K562 (cell line): ENCODE data around the gene TOPORS. TPM values are rescaled to one million over a fixed set of nuclear protein-coding genes. Genes with fewer than 3 reads are reported as not detected.

Experiments
- FUS ChIP-seq: fragments of 200-400 bp; formaldehyde crosslinking; optimal IDR thresholded peaks from 2 replicates; pipeline ENCODE3; 2017; ENCODE audit warnings: low read depth, low read length
- GTF2F1 ChIP-seq: IDR thresholded peaks from 2 replicates; pipeline ENCODE4 v1.6.1; 2011; ENCODE audit warnings: low read depth, low read length, improper control_type of control experiment
- HDAC2 ChIP-seq: fragments of 450-650 bp; IDR thresholded peaks from 2 replicates; pipeline ENCODE4 v1.6.1; 2016; ENCODE audit warnings: mild to moderate bottlenecking
- KDM5B ChIP-seq: fragments of 200-600 bp; sonication (generic); IDR thresholded peaks from 2 replicates; pipeline ENCODE4 v1.6.1; 2012; ENCODE audit warnings: low read depth, mild to moderate bottlenecking, moderate library complexity, low read length, control low read depth, inconsistent platforms; ENCODE audit not compliant: insufficient replicate concordance
- L3MBTL2 ChIP-seq: fragments of 450-650 bp; IDR thresholded peaks from 2 replicates; pipeline ENCODE4 v1.6.1; 2016; ENCODE audit warnings: mild to moderate bottlenecking, moderate library complexity
- NR1H2 ChIP-seq: sonication (generic); formaldehyde crosslinking; IDR thresholded peaks from 2 replicates; pipeline ENCODE4 v1.4.0; 2020; ENCODE audit warnings: mild to moderate bottlenecking, missing genetic modification reagents
- SIN3B ChIP-seq: fragments of 450-650 bp; IDR thresholded peaks from 2 replicates; pipeline ENCODE4 v1.6.1; 2017; ENCODE audit warnings: low read depth, mild to moderate bottlenecking, moderate library complexity
- SMAD2 ChIP-seq: fragments of 150-350 bp; IDR thresholded peaks from 2 replicates; pipeline ENCODE4 v1.6.1; 2014; ENCODE audit warnings: low read depth, mild to moderate bottlenecking, low read length
- ZFX ChIP-seq: sonication (generic); formaldehyde crosslinking; IDR thresholded peaks from 2 replicates; pipeline ENCODE4 v1.8.0; 2022; ENCODE audit warnings: mild to moderate bottlenecking, missing genetic modification reagents, moderate library complexity
- ZNF133 ChIP-seq: fragments of 250-450 bp; sonication (Bioruptor Pico); IDR thresholded peaks from 2 replicates; pipeline ENCODE4 v1.4.0; 2020; ENCODE audit warnings: mild to moderate bottlenecking
- ZNF197 ChIP-seq: fragments of 200-800 bp; sonication (Bioruptor generic); IDR thresholded peaks from 2 replicates; pipeline ENCODE4 v1.6.1; 2016; ENCODE audit warnings: low read depth, missing genetic modification characterization, missing compliant biosample characterization
- polyA plus RNA-seq, 8 experiments: library from polyadenylated mRNA; depleted of rRNA in 4 of 8; stranded (reverse) in 5 of 8; unstranded in 3 of 8; fragments of >200 nt; fragmentation: Nextera tagmentation in 2 of 8; fragmentation: Illumina TruSeq in 1 of 8; extraction: Ambion mirVana in 2 of 8; extraction: Trizol in 1 of 8; gene quantifications; 2 replicates each; pipeline versions ENCODE4 v1.2.1 to v1.2.3, GENCODE V29; 2011 to 2014; ENCODE audit warnings: inconsistent platforms in 1 of 8, missing spikeins in 1 of 8
- total RNA-seq, 7 experiments: library from RNA; depleted of rRNA in 6 of 7; stranded (reverse); fragments of >200 nt in 6 of 7; fragmentation: Illumina TruSeq in 2 of 7; extraction: Trizol in 2 of 7; gene quantifications; 2 replicates each; pipeline versions ENCODE4 v1.2.1 to v1.2.3, GENCODE V29; 2011 to 2021; ENCODE audit warnings: low replicate concordance in 1 of 7
- TF ChIP-seq, protein P1 (sequence below): sonication (generic); formaldehyde crosslinking; IDR thresholded peaks from 2 replicates; pipeline ENCODE4 v1.8.0; 2022; ENCODE audit warnings: mild to moderate bottlenecking, missing genetic modification reagents
- TF ChIP-seq, protein P2 (sequence below): fragments of 450-650 bp; formaldehyde crosslinking; IDR thresholded peaks from 2 replicates; pipeline ENCODE4 v1.4.0; 2020; ENCODE audit warnings: mild to moderate bottlenecking
- TF ChIP-seq, protein P3 (sequence below), 2 experiments: fragments of 150-350 bp in 1 of 2; IDR thresholded peaks; 2 replicates each; pipeline ENCODE4 v1.6.1; 2012 to 2016; ENCODE audit warnings: low read depth in 2 of 2, low read length in 2 of 2, mild to moderate bottlenecking in 1 of 2, moderate library complexity in 1 of 2
- TF ChIP-seq, protein P4 (sequence below): fragments of 150-350 bp; IDR thresholded peaks from 2 replicates; pipeline ENCODE4 v1.6.1; 2014; ENCODE audit warnings: low read depth, mild to moderate bottlenecking, low read length, borderline replicate concordance

TOPORS gene
- total and polyA plus RNA-seq, 9 of the 15 experiments (the other 6 are each of a cell fraction or from before 2014, with no cell fraction given), result 4.3 to 19.6 (median 9.9) TPM

DNA sequence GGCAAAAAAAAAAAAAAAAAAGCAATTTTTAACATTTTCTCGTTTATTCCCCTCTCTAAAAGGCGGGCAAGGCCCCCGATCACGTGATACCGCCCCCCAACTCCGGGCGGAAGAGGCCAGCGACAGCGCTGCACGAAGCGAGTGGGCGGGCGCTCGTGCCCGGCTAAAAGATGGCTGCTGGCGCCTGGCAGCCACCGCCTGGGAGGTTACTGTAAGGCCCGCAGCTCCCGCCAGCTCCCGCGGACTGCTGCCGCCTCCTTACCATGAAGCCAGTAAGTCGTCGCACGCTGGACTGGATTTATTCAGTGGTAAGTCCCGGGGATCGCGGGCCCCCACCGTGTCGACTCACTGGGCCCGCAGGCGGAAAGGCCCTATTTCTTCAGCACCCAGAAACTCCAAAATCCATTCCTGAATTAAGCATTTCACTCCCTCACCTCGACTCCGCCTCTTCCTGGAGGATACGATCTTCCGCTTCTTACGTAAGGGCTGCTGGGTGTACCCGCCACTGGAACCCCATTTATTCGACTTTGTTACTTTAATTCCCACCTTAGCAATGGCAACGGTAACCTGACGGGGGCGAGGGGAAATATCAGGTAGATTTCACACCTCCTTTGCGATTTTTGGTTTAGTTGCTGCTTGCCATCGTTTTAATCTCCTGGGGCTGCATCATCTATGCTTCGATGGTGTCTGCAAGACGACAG is at the start of gene TOPORS, which contains the start of gene SMIM27 (continued):
- TF ChIP-seq, protein P1, sequence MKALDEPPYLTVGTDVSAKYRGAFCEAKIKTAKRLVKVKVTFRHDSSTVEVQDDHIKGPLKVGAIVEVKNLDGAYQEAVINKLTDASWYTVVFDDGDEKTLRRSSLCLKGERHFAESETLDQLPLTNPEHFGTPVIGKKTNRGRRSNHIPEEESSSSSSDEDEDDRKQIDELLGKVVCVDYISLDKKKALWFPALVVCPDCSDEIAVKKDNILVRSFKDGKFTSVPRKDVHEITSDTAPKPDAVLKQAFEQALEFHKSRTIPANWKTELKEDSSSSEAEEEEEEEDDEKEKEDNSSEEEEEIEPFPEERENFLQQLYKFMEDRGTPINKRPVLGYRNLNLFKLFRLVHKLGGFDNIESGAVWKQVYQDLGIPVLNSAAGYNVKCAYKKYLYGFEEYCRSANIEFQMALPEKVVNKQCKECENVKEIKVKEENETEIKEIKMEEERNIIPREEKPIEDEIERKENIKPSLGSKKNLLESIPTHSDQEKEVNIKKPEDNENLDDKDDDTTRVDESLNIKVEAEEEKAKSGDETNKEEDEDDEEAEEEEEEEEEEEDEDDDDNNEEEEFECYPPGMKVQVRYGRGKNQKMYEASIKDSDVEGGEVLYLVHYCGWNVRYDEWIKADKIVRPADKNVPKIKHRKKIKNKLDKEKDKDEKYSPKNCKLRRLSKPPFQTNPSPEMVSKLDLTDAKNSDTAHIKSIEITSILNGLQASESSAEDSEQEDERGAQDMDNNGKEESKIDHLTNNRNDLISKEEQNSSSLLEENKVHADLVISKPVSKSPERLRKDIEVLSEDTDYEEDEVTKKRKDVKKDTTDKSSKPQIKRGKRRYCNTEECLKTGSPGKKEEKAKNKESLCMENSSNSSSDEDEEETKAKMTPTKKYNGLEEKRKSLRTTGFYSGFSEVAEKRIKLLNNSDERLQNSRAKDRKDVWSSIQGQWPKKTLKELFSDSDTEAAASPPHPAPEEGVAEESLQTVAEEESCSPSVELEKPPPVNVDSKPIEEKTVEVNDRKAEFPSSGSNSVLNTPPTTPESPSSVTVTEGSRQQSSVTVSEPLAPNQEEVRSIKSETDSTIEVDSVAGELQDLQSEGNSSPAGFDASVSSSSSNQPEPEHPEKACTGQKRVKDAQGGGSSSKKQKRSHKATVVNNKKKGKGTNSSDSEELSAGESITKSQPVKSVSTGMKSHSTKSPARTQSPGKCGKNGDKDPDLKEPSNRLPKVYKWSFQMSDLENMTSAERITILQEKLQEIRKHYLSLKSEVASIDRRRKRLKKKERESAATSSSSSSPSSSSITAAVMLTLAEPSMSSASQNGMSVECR (CRISPR knock-in tag), result peak; percentile 49; the same call in 1 of the 2 replicates
- no peak for TF ChIP-seq FUS
- TF ChIP-seq, protein P2, sequence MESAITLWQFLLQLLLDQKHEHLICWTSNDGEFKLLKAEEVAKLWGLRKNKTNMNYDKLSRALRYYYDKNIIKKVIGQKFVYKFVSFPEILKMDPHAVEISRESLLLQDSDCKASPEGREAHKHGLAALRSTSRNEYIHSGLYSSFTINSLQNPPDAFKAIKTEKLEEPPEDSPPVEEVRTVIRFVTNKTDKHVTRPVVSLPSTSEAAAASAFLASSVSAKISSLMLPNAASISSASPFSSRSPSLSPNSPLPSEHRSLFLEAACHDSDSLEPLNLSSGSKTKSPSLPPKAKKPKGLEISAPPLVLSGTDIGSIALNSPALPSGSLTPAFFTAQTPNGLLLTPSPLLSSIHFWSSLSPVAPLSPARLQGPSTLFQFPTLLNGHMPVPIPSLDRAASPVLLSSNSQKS, result no peak
- TF ChIP-seq, protein P3, sequence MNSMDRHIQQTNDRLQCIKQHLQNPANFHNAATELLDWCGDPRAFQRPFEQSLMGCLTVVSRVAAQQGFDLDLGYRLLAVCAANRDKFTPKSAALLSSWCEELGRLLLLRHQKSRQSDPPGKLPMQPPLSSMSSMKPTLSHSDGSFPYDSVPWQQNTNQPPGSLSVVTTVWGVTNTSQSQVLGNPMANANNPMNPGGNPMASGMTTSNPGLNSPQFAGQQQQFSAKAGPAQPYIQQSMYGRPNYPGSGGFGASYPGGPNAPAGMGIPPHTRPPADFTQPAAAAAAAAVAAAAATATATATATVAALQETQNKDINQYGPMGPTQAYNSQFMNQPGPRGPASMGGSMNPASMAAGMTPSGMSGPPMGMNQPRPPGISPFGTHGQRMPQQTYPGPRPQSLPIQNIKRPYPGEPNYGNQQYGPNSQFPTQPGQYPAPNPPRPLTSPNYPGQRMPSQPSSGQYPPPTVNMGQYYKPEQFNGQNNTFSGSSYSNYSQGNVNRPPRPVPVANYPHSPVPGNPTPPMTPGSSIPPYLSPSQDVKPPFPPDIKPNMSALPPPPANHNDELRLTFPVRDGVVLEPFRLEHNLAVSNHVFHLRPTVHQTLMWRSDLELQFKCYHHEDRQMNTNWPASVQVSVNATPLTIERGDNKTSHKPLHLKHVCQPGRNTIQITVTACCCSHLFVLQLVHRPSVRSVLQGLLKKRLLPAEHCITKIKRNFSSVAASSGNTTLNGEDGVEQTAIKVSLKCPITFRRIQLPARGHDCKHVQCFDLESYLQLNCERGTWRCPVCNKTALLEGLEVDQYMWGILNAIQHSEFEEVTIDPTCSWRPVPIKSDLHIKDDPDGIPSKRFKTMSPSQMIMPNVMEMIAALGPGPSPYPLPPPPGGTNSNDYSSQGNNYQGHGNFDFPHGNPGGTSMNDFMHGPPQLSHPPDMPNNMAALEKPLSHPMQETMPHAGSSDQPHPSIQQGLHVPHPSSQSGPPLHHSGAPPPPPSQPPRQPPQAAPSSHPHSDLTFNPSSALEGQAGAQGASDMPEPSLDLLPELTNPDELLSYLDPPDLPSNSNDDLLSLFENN (IDR thresholded peaks at IDR 0.05; ENCODE audit: low read depth in 2 of 2, low read length in 2 of 2), result no peak
- peak; percentile 91 for TF ChIP-seq ZFX (CRISPR knock-in tag)
- TF ChIP-seq, protein P4, sequence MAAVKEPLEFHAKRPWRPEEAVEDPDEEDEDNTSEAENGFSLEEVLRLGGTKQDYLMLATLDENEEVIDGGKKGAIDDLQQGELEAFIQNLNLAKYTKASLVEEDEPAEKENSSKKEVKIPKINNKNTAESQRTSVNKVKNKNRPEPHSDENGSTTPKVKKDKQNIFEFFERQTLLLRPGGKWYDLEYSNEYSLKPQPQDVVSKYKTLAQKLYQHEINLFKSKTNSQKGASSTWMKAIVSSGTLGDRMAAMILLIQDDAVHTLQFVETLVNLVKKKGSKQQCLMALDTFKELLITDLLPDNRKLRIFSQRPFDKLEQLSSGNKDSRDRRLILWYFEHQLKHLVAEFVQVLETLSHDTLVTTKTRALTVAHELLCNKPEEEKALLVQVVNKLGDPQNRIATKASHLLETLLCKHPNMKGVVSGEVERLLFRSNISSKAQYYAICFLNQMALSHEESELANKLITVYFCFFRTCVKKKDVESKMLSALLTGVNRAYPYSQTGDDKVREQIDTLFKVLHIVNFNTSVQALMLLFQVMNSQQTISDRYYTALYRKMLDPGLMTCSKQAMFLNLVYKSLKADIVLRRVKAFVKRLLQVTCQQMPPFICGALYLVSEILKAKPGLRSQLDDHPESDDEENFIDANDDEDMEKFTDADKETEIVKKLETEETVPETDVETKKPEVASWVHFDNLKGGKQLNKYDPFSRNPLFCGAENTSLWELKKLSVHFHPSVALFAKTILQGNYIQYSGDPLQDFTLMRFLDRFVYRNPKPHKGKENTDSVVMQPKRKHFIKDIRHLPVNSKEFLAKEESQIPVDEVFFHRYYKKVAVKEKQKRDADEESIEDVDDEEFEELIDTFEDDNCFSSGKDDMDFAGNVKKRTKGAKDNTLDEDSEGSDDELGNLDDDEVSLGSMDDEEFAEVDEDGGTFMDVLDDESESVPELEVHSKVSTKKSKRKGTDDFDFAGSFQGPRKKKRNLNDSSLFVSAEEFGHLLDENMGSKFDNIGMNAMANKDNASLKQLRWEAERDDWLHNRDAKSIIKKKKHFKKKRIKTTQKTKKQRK, result no peak
- no peak for TF ChIP-seq ZNF133 (CRISPR knock-in tag)
- no peak for TF ChIP-seq HDAC2
- peak; percentile 73 for TF ChIP-seq KDM5B
- TF ChIP-seq SMAD2, result no peak
- peak; percentile 60 for TF ChIP-seq L3MBTL2
- no peak for TF ChIP-seq ZNF197 (CRISPR knock-in tag)
- TF ChIP-seq GTF2F1, result 0 out of 2 replicates have a peak, but pooled peaks have one; percentile 26
- peak; percentile 32; the same call in 1 of the 2 replicates for TF ChIP-seq SIN3B
- no peak for TF ChIP-seq NR1H2 (CRISPR knock-in tag)
